Lung (tissue), 12 donors: Measurements from ENCODE around the gene SELENOW. TPM values are rescaled to one million over a fixed set of nuclear protein-coding genes. Genes with fewer than 3 reads are reported as not detected.

Source experiments
- ATAC-seq: fragments of 200-7000 bp; cut with Tn5 transposase; one replicate; pipeline ENCODE4 v1.9.1; 2020; ENCODE audit warnings: moderate number of reproducible peaks; ENCODE audit not compliant: insufficient read depth, low FRiP score
- DNase-seq, 3 donors: peaks; one replicate each; pipeline ENCODE4 v3.0.0-alpha.2; 2013 to 2017
- H3K27ac ChIP-seq, 2 donors: one replicate each; pipeline ENCODE4 v1.5.1; 2013; ENCODE audit warnings: mild to moderate bottlenecking in 2 of 2, moderate library complexity in 2 of 2, control low read depth in 1 of 2, inconsistent platforms in 1 of 2, low read depth in 1 of 2, low read length in 1 of 2
- H3K27me3 ChIP-seq, 3 donors: one replicate each; pipeline ENCODE4 v1.5.1; 2013; ENCODE audit warnings: low read length in 2 of 3; ENCODE audit not compliant: control insufficient read depth in 3 of 3, insufficient read depth in 3 of 3
- H3K36me3 ChIP-seq, 4 donors: one replicate each; pipeline ENCODE4 v1.5.1; 2013; ENCODE audit warnings: low read length in 4 of 4, mild to moderate bottlenecking in 1 of 4, moderate library complexity in 1 of 4; ENCODE audit not compliant: control insufficient read depth in 4 of 4, insufficient read depth in 4 of 4
- H3K4me1 ChIP-seq, 5 donors: one replicate each; pipeline ENCODE4 v1.5.1; 2013; ENCODE audit warnings: low read length in 5 of 5, mild to moderate bottlenecking in 2 of 5, moderate library complexity in 1 of 5; ENCODE audit not compliant: control insufficient read depth in 5 of 5, insufficient read depth in 5 of 5
- H3K4me3 ChIP-seq: one replicate; pipeline ENCODE4 v1.5.1; 2013; ENCODE audit warnings: mild to moderate bottlenecking, control low read depth, moderate library complexity
- H3K9ac ChIP-seq, 2 donors: one replicate each; pipeline ENCODE4 v1.5.1; 2013; ENCODE audit warnings: low read length in 2 of 2, control low read depth in 1 of 2; ENCODE audit not compliant: insufficient read depth in 1 of 2
- H3K9me3 ChIP-seq, 4 donors: one replicate each; pipeline ENCODE4 v1.5.1; 2013; ENCODE audit warnings: low read length in 3 of 4, mild to moderate bottlenecking in 1 of 4, moderate library complexity in 1 of 4; ENCODE audit not compliant: control insufficient read depth in 4 of 4, insufficient read depth in 3 of 4
- CTCF ChIP-seq: IDR thresholded peaks from 2 replicates; pipeline ENCODE4 v1.5.1; 2012; ENCODE audit warnings: mild to moderate bottlenecking; ENCODE audit errors: control extremely low read depth, extremely low read depth
- WGBS, 2 donors: extraction: QIAGEN DNeasy Blood & Tissue Kit; methylation state at CpG; one replicate each; pipeline ENCODE4 v1.1.7; 2013; 5-methylcytosine and 5-hydroxymethylcytosine counted together
- polyA plus RNA-seq, 2 donors: library from polyadenylated mRNA; stranded (reverse); fragments of 200-250 nt; gene quantifications; one replicate each; pipeline ENCODE4 v1.2.1, GENCODE V29; 2013
- total RNA-seq, 2 donors: library from RNA; depleted of rRNA in 1 of 2; stranded (reverse); fragments of >200 nt in 1 of 2; gene quantifications; one replicate each; pipeline ENCODE4 v1.2.1, GENCODE V29; 2014 to 2021
- donor health status: control.
- donor health status: control.
- donor health status: Bipolar disorder and iron deficiency.
- donor health status: healthy.
- donor health status: DM: yes; HTN: yes; CAD: no.

Gene SELENOW
- total and polyA plus RNA-seq, 4 donors = 104 to 532 (median 346) TPM

GRCh38 chr19:47797996-47798903, 19.7 kb downstream of the SELENOW start:
- no peaks in the 10 kb centered on the region for H3K27me3 ChIP-seq
- H3K4me3 ChIP-seq = no peak overlapping the region
- WGBS, 2 donors = 63 to 66% methylated on average over 14 of the region's 14 CpGs
- H3K9ac ChIP-seq = no peak overlapping the region
- H3K27ac ChIP-seq = no peak overlapping the region
- no peak for ATAC-seq
- TF ChIP-seq CTCF = no peak
- peaks cover 0 to 2% (median 0%) of the 10 kb centered on the region in 4 donors for H3K9me3 ChIP-seq
- H3K36me3 ChIP-seq = no peaks in the 10 kb centered on the region
- no peaks in the 10 kb centered on the region for H3K4me1 ChIP-seq
- no peak for DNase-seq

GRCh38 chr19:47798904-47799266, 20.4 kb downstream of the SELENOW start:
- ATAC-seq = no peak
- 83 to 86% methylated on average over 4 of the region's 4 CpGs for WGBS, 2 donors

GRCh38 chr19:47801270-47801669, 22.8 kb downstream of the SELENOW start:
- Histone ChIP-seq H3K9ac (no peak overlapping the region), H3K27ac (no peak overlapping the region), H3K27me3 (no peaks in the 10 kb centered on the region), H3K4me3 (no peak overlapping the region), H3K4me1 (no peaks in the 10 kb centered on the region), H3K9me3 (peaks cover 0 to 2% (median 0%) of the 10 kb centered on the region in 4 donors), H3K36me3 (no peaks in the 10 kb centered on the region)
- DNase-seq = no peak
- 94% methylated on average over 4 of the region's 4 CpGs for WGBS, 2 donors
- ATAC-seq = no peak
- TF ChIP-seq CTCF = no peak

More at GRCh38 chr19:47798904-47799266, 20.4 kb downstream of the SELENOW start:
- Histone ChIP-seq H3K27ac (no peak overlapping the region), H3K36me3 (no peaks in the 10 kb centered on the region), H3K4me1 (no peaks in the 10 kb centered on the region), H3K27me3 (no peaks in the 10 kb centered on the region), H3K9me3 (peaks cover 0 to 2% (median 0%) of the 10 kb centered on the region in 4 donors), H3K9ac (no peak overlapping the region), H3K4me3 (no peak overlapping the region)
- no peak for DNase-seq
- no peak for TF ChIP-seq CTCF
